Activated naive CD8-positive, alpha-beta T cell treated with anti-CD3 and anti-CD28 coated beads, Interleukin-2, amount 50 U/mL, for 24 hours (primary cell): ENCODE measurements around the gene DNAI1.
"Not testable (repeated sequence)": the region's sequence is repeated elsewhere in the genome, so short reads cannot be mapped to it uniquely, and the experiment has no call there.

Experiments
- ATAC-seq: fragments of 150-1000 bp; cut with Tn5 transposase; one replicate; pipeline ENCODE4 v1.10.0; 2021
- DNase-seq: peaks from one replicate; pipeline ENCODE4 v3.0.0; 2021
- H3K27ac Mint-ChIP-seq: one replicate; pipeline ENCODE4 v1.8.0; 2021; ENCODE audit warnings: mild to moderate bottlenecking, mixed read lengths
- H3K27me3 Mint-ChIP-seq: one replicate; pipeline ENCODE4 v1.8.0; 2021; ENCODE audit warnings: mixed read lengths
- H3K36me3 Mint-ChIP-seq: one replicate; pipeline ENCODE4 v1.8.0; 2021; ENCODE audit warnings: low read depth, mixed read lengths
- H3K4me1 Mint-ChIP-seq: one replicate; pipeline ENCODE4 v1.8.0; 2021; ENCODE audit warnings: mixed read lengths
- H3K4me3 Mint-ChIP-seq: one replicate; pipeline ENCODE4 v1.8.0; 2021; ENCODE audit warnings: mild to moderate bottlenecking, moderate library complexity, mixed read lengths
- H3K9me3 Mint-ChIP-seq: one replicate; pipeline ENCODE4 v1.8.0; 2021; ENCODE audit warnings: mixed read lengths

DNAI1 gene

GRCh38 chr9:34459941-34460340 lies 1.3 kb downstream of the DNAI1 start:
- Mint-ChIP-seq H3K4me1 (peaks cover 47% of the 10 kb centered on the region), H3K27ac (no peak overlapping the region)

DNA sequence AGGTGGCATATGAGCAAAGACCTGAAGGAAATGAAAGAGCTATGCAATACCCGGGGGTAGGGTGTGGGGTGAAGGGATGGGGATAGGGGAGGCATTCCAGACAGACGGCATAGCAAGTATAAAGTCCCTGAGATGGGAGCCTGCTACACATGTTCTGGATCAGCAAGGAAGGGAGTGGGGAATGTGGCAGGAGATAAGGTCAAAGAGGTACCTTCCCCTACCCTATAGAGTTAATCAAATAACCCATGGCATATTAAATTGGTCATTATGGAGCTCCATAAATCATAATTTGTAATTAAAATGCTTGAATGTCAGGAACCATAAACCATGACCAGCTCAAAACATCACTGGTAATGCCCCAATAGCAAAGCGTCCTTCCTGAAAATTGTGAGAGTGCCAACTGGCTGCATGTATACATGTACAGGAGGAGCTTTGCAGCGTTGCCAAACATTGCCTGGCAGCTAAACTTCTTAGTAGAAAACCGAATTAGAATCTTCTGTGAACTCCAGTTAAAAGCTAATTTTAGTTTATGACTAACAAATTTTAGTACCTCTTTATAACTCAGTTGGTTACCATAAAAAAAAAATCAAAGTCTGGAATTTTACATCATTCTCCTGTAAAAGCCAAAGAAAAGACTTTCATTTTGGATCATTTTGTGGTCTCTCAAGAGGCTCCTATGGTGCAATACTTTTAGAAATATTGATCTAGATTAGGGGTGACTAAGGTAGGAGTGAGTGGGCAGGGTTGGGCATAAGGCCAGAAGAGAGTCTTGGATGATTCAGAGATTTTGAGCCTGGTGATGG lies 4.7 kb downstream of the DNAI1 start:
- Mint-ChIP-seq H3K9me3 (no peaks in the 10 kb centered on the region), H3K36me3 (no peaks in the 10 kb centered on the region), H3K27ac (no peak overlapping the region), H3K4me3 (no peak overlapping the region), H3K27me3 (peaks cover 21% of the 10 kb centered on the region), H3K4me1 (peaks cover 24% of the 10 kb centered on the region)
- DNase-seq, result peak; percentile 73
- ATAC-seq, result peak; percentile 89

More at GRCh38 chr9:34459941-34460340, 1.3 kb downstream of the DNAI1 start:
- DNase-seq (no peak), ATAC-seq (no peak)
- Mint-ChIP-seq H3K4me3 (no peak overlapping the region), H3K36me3 (no peaks in the 10 kb centered on the region), H3K9me3 (no peaks in the 10 kb centered on the region), H3K27me3 (peaks cover 21% of the 10 kb centered on the region)

DNA sequence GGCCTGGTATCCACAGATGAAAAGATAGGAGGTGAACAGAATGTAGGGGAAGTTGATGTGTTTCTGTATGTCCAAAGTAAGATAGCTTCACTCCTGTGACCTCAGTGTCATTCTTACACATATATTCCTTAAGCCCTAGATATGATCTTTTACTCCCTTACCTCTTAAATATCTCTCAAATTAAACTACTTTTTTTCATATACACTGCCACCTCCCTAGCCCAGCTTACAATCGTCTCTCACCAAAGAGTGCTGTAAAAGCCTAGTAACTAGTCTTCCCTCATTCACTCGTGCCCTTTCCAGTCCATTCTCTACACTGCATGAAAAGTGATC lies 5.3 kb downstream of the DNAI1 start:
- no peaks in the 10 kb centered on the region for H3K36me3 Mint-ChIP-seq
- no peak for ATAC-seq
- DNase-seq, result no peak
- H3K27ac Mint-ChIP-seq, result no peak overlapping the region
- H3K4me3 Mint-ChIP-seq, result no peak overlapping the region
- H3K9me3 Mint-ChIP-seq, result no peaks in the 10 kb centered on the region
- H3K27me3 Mint-ChIP-seq, result peaks cover 18% of the 10 kb centered on the region
- H3K4me1 Mint-ChIP-seq, result peaks cover 18% of the 10 kb centered on the region

DNA sequence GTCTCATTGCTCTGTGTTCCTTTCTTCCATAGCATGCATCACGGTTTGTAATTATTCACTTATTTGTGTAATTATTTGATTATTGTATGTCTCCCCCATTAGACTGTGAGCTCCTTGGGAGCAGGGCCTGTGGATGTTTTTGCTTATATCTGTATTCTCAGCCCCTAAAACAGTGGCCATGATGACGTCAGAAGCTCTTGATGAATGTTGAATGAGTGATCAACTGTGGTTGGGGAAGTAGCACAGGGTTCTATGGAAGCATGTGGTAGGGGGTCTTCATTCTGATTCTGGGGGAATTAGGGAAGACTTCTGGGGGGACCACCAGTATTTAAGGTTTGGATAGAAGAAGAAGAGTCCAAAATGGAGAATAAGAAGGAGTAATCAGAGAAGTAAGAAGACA lies 6.0 kb downstream of the DNAI1 start:
- Mint-ChIP-seq H3K9me3 (no peaks in the 10 kb centered on the region), H3K4me3 (no peak overlapping the region), H3K27me3 (peaks cover 16% of the 10 kb centered on the region), H3K4me1 (peaks cover 12% of the 10 kb centered on the region), H3K36me3 (no peaks in the 10 kb centered on the region), H3K27ac (no peak overlapping the region)
- DNase-seq, result no peak
- ATAC-seq, result no peak

- H3K4me1 Mint-ChIP-seq, result peaks cover 7% of the 10 kb centered on the region
- H3K27me3 Mint-ChIP-seq, result peaks cover 11% of the 10 kb centered on the region
- no peak overlapping the region for H3K4me3 Mint-ChIP-seq
- no peaks in the 10 kb centered on the region for H3K36me3 Mint-ChIP-seq
- no peak overlapping the region for H3K27ac Mint-ChIP-seq
- DNase-seq (no peak), ATAC-seq (no peak)
- H3K9me3 Mint-ChIP-seq, result no peaks in the 10 kb centered on the region
These were observed 6.9 kb downstream of the DNAI1 start for GRCh38 chr9:34465468-34465867.

- ATAC-seq (no peak), DNase-seq (no peak)
- Mint-ChIP-seq H3K9me3 (no peaks in the 10 kb centered on the region), H3K4me1 (no peaks in the 10 kb centered on the region), H3K27me3 (peaks cover 16% of the 10 kb centered on the region), H3K36me3 (no peaks in the 10 kb centered on the region), H3K27ac (no peak overlapping the region), H3K4me3 (no peak overlapping the region)
These were observed 16.5 kb downstream of the DNAI1 start for GRCh38 chr9:34475097-34475496.

DNA sequence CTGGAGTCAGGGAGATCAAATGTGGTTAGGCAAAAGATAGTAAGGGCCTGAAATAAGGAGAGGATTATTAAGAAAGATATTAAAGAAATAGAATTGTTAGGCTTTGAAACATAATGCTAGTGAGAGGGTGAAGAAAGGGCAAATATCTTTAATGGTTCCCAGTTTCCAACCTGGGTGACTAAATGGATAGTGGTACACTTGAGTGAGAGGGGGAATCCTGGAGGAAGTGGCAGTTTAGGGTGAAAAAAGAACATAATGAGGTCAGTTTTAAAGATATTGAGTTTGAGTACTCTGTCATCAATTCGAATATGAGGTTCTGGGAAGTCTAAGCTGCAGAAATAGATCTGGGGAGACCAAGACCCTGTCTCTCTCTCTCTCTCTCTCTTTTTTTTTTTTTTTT lies 18.9 kb downstream of the DNAI1 start:
- H3K36me3 Mint-ChIP-seq, result no peaks in the 10 kb centered on the region
- ATAC-seq (no peak), DNase-seq (no peak)
- no peak overlapping the region for H3K27ac Mint-ChIP-seq
- H3K4me3 Mint-ChIP-seq, result no peak overlapping the region
- H3K4me1 Mint-ChIP-seq, result no peaks in the 10 kb centered on the region
- no peaks in the 10 kb centered on the region for H3K9me3 Mint-ChIP-seq
- peaks cover 16% of the 10 kb centered on the region for H3K27me3 Mint-ChIP-seq

GRCh38 chr9:34479431-34479866 lies 20.8 kb downstream of the DNAI1 start:
- no peaks in the 10 kb centered on the region for H3K9me3 Mint-ChIP-seq
- H3K4me1 Mint-ChIP-seq, result no peaks in the 10 kb centered on the region
- no peak for ATAC-seq
- no peak for DNase-seq
- H3K4me3 Mint-ChIP-seq, result no peak overlapping the region
- H3K27ac Mint-ChIP-seq, result no peak overlapping the region
- H3K36me3 Mint-ChIP-seq, result no peaks in the 10 kb centered on the region
- peaks cover 16% of the 10 kb centered on the region for H3K27me3 Mint-ChIP-seq

GRCh38 chr9:34481620-34482019 lies 23.0 kb downstream of the DNAI1 start:
- H3K27ac Mint-ChIP-seq, H3K9me3 Mint-ChIP-seq, H3K4me3 Mint-ChIP-seq: not testable (repeated sequence)

DNA sequence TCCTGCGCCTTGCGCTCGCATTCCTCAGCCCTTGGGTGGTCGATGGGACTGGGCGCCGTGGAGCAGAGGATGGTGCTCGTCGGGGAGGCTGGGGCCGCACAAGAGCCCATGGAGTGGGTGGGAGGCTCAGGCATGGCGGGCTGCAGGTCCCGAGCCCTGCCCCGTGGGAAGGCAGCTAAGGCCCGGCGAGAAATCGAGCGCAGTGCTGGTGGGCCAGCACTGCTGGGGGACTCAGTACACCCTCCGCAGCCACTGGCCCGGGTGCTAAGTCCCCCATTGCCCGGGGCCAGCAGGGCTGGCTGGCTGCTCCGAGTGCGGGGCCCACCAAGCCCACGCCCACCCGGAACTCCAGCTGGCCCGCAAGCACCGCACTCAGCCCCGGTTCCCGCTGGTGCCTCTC lies 24.1 kb downstream of the DNAI1 start:
- not testable (repeated sequence) for H3K9me3 Mint-ChIP-seq, H3K27me3 Mint-ChIP-seq, H3K36me3 Mint-ChIP-seq, DNase-seq, ATAC-seq, H3K4me3 Mint-ChIP-seq, H3K27ac Mint-ChIP-seq, H3K4me1 Mint-ChIP-seq

More at GRCh38 chr9:34481620-34482019, 23.0 kb downstream of the DNAI1 start:
- H3K27me3 Mint-ChIP-seq, result peaks cover 15% of the 10 kb centered on the region
- H3K4me1 Mint-ChIP-seq, DNase-seq, H3K36me3 Mint-ChIP-seq, ATAC-seq: not testable (repeated sequence)

DNA sequence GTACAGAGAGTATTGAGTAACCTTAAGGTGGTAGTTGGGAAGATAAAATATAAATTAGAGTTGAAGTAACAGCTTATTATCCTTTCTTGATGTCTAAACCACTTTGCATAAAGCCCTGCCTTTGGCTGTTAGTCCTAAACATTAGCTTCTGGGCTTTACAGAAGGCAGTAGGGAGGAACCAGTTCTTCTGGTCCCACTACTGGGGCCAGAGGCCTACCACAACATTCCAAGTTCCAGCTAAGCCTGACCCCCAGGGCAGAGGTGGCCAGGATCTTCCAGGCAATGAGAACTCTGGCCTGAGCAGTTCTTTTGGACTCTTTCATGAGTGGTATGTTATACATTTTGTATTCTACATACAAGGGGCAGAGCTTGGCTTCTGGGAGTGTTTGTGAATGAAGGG lies 26.1 kb downstream of the DNAI1 start:
- no peak overlapping the region for H3K27ac Mint-ChIP-seq
- H3K9me3 Mint-ChIP-seq, result no peaks in the 10 kb centered on the region
- H3K4me3 Mint-ChIP-seq, result no peak overlapping the region
- peaks cover 13% of the 10 kb centered on the region for H3K27me3 Mint-ChIP-seq
- no peaks in the 10 kb centered on the region for H3K36me3 Mint-ChIP-seq
- peaks cover 2% of the 10 kb centered on the region for H3K4me1 Mint-ChIP-seq
- ATAC-seq (no peak), DNase-seq (no peak)

DNA sequence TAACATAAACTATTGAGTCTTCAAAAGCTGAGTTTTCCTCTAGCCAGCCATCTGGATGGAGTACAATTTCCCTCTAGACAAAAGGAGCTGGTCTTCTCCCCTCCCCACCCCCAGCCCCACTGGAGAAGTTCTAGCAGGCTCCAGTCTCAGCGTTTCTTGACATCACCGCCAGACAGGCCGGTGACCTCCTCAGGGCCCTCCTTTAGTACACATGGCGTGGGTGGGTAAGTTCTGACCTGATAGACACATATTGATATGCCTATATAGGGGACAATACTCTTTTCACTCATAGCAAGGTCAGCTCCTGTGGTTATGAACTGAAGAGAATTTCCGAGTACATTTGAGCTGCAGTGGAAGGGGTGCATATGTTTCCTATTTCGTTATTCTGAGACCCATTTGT lies 27.2 kb downstream of the DNAI1 start:
- Mint-ChIP-seq H3K9me3 (no peaks in the 10 kb centered on the region), H3K4me3 (no peak overlapping the region), H3K27ac (no peak overlapping the region), H3K27me3 (peaks cover 9% of the 10 kb centered on the region), H3K4me1 (peaks cover 2% of the 10 kb centered on the region), H3K36me3 (no peaks in the 10 kb centered on the region)
- no peak for ATAC-seq
- no peak for DNase-seq

DNA sequence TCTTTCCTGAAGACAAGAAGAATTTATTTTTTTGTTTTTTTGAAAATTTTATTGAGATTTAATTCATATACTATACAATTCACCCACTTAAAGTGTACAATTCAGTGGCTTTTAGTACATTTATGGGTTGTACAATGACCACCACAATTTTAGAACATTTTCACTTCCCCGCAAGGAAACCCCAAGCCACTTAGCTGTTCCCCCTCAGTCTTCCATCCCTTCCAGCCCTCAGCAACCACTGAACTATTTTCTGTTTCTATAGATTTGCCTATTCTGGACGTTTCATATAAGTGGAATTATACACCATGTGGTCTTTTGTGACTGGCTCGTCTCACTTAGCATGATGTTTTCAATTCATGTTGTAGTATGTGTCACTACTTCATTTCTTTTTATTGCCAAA lies 28.0 kb downstream of the DNAI1 start:
- Mint-ChIP-seq H3K27me3 (peaks cover 9% of the 10 kb centered on the region), H3K27ac (no peak overlapping the region), H3K4me3 (no peak overlapping the region), H3K36me3 (no peaks in the 10 kb centered on the region), H3K9me3 (no peaks in the 10 kb centered on the region), H3K4me1 (peaks cover 2% of the 10 kb centered on the region)
- DNase-seq (no peak), ATAC-seq (no peak)

GRCh38 chr9:34490360-34490759 lies 31.8 kb downstream of the DNAI1 start:
- no peak for ATAC-seq
- peaks cover 2% of the 10 kb centered on the region for H3K4me1 Mint-ChIP-seq
- H3K9me3 Mint-ChIP-seq, result no peaks in the 10 kb centered on the region
- no peak overlapping the region for H3K27ac Mint-ChIP-seq
- peaks cover 12% of the 10 kb centered on the region for H3K27me3 Mint-ChIP-seq
- H3K4me3 Mint-ChIP-seq, result no peak overlapping the region
- H3K36me3 Mint-ChIP-seq, result no peaks in the 10 kb centered on the region
- DNase-seq, result no peak

DNA sequence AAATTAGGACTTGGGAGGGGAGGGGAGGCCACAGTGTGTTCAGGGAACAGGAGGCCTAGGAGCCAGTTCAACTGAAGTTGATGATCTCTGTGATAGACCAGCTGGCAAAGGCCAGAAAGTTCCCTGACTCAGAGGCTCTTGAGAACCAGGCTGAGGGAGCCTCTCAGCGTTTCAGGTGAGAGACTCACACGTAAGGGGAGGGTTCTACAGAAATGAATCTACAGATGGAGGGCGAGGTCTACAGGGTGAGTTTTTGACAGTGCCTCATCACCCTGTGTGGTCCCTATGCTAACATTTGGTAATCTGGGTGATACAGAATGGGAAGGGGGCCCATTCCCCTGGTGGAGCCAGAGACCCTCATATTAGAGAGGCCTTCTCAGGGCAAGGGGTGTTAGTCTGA lies 32.2 kb downstream of the DNAI1 start:
- peaks cover 2% of the 10 kb centered on the region for H3K4me1 Mint-ChIP-seq

GRCh38 chr9:34491596-34491995 lies 33.0 kb downstream of the DNAI1 start:
- H3K27ac Mint-ChIP-seq, result no peak overlapping the region
- H3K9me3 Mint-ChIP-seq, result no peaks in the 10 kb centered on the region
- H3K27me3 Mint-ChIP-seq, result peaks cover 15% of the 10 kb centered on the region
- DNase-seq (no peak), ATAC-seq (no peak)
- no peaks in the 10 kb centered on the region for H3K36me3 Mint-ChIP-seq
- H3K4me1 Mint-ChIP-seq, result peaks cover 1% of the 10 kb centered on the region
- H3K4me3 Mint-ChIP-seq, result no peak overlapping the region

More for the DNA sequence above, 32.2 kb downstream of the DNAI1 start:
- Mint-ChIP-seq H3K9me3 (no peaks in the 10 kb centered on the region), H3K27me3 (peaks cover 13% of the 10 kb centered on the region), H3K4me3 (no peak overlapping the region), H3K27ac (no peak overlapping the region), H3K36me3 (no peaks in the 10 kb centered on the region)
- ATAC-seq (peak; percentile 20), DNase-seq (no peak)
